CD4-positive, alpha-beta memory T cell (primary cell): ENCODE results near the gene PTPN3. TPM values are rescaled to one million over a fixed set of nuclear protein-coding genes. Genes with fewer than 3 reads are reported as not detected.

Source experiments
- CTCF ChIA-PET: fragments of 350-600 bp; sonication (Branson Sonifier 250); formaldehyde crosslinking; loops from one replicate; lab custom pipeline; 2021; ENCODE audit warnings: inconsistent platforms; ENCODE audit not compliant: partially characterized antibody; lab: Charles Lee
- POLR2A ChIA-PET: fragments of 350-600 bp; sonication (Branson Sonifier 250); formaldehyde crosslinking; loops from one replicate; lab custom pipeline; 2021; ENCODE audit not compliant: partially characterized antibody; lab: Charles Lee
- DNase-seq, 5 donors: peaks; one replicate each; pipeline versions ENCODE4 v3.0.0 to v3.0.0-alpha.2; 2020 to 2022; ENCODE audit warnings: mixed read lengths in 1 of 5
- H3K27ac ChIP-seq: one replicate; pipeline ENCODE4 v1.7.0; 2013; ENCODE audit warnings: low read depth, low read length
- H3K27me3 ChIP-seq: 2 replicates; pipeline ENCODE4 v1.7.0; 2013; ENCODE audit warnings: mild to moderate bottlenecking, low read length, moderate library complexity; ENCODE audit not compliant: insufficient read depth
- H3K36me3 ChIP-seq: 2 replicates; pipeline ENCODE4 v1.7.0; 2013; ENCODE audit warnings: mild to moderate bottlenecking, low read length, moderate library complexity; ENCODE audit not compliant: insufficient read depth
- H3K4me1 ChIP-seq: 2 replicates; pipeline ENCODE4 v1.7.0; 2013; ENCODE audit warnings: mild to moderate bottlenecking, low read length, moderate library complexity; ENCODE audit not compliant: insufficient read depth
- H3K4me3 ChIP-seq, 2 donors: one replicate each; pipeline ENCODE4 v1.7.0; 2013; ENCODE audit warnings: low read length in 2 of 2, mild to moderate bottlenecking in 1 of 2
- H3K9me3 ChIP-seq, 2 donors: one replicate each; pipeline ENCODE4 v1.7.0; 2013; ENCODE audit warnings: low read length in 2 of 2, control low read depth in 1 of 2; ENCODE audit not compliant: control insufficient read depth in 1 of 2
- H3K27ac Mint-ChIP-seq, 7 donors: one replicate each; pipeline ENCODE4 v1.8.0; 2020 to 2021; ENCODE audit warnings: mixed read lengths in 7 of 7, mild to moderate bottlenecking in 6 of 7, inconsistent platforms in 3 of 7, moderate library complexity in 3 of 7
- H3K27me3 Mint-ChIP-seq, 2 donors: one replicate each; pipeline ENCODE4 v1.8.0; 2020 to 2021; ENCODE audit warnings: mixed read lengths in 2 of 2
- H3K36me3 Mint-ChIP-seq, 2 donors: one replicate each; pipeline ENCODE4 v1.8.0; 2020 to 2021; ENCODE audit warnings: mixed read lengths in 2 of 2, inconsistent platforms in 1 of 2, mild to moderate bottlenecking in 1 of 2
- H3K4me1 Mint-ChIP-seq, 4 donors: one replicate each; pipeline ENCODE4 v1.8.0; 2020 to 2021; ENCODE audit warnings: mixed read lengths in 4 of 4, mild to moderate bottlenecking in 1 of 4
- H3K4me3 Mint-ChIP-seq, 8 donors: one replicate each; pipeline ENCODE4 v1.8.0; 2020 to 2021; ENCODE audit warnings: mixed read lengths in 8 of 8, mild to moderate bottlenecking in 7 of 8, moderate library complexity in 6 of 8, inconsistent platforms in 3 of 8
- H3K9me3 Mint-ChIP-seq, 8 donors: one replicate each; pipeline ENCODE4 v1.8.0; 2020 to 2021; ENCODE audit warnings: mixed read lengths in 8 of 8, mild to moderate bottlenecking in 5 of 8, inconsistent platforms in 3 of 8, moderate library complexity in 1 of 8
- intact Hi-C: fragments of 100-400 bp; cut with micrococcal nuclease; formaldehyde crosslinking; loops from one replicate; pipeline ENCODE4 v1.15.1; 2023
- polyA plus RNA-seq, 2 donors: library from polyadenylated mRNA; unstranded; fragments of 300-500 nt; fragmentation: Illumina TruSeq; gene quantifications; one replicate each; pipeline ENCODE4 v1.2.3, GENCODE V29; 2021
- total RNA-seq, 2 experiments: library from RNA; stranded (reverse); gene quantifications; one replicate each; pipeline ENCODE4 v1.2.3, GENCODE V29; 2021

PTPN3 gene
- total and polyA plus RNA-seq, 4 experiments from 2014 or later: not detected

DNA sequence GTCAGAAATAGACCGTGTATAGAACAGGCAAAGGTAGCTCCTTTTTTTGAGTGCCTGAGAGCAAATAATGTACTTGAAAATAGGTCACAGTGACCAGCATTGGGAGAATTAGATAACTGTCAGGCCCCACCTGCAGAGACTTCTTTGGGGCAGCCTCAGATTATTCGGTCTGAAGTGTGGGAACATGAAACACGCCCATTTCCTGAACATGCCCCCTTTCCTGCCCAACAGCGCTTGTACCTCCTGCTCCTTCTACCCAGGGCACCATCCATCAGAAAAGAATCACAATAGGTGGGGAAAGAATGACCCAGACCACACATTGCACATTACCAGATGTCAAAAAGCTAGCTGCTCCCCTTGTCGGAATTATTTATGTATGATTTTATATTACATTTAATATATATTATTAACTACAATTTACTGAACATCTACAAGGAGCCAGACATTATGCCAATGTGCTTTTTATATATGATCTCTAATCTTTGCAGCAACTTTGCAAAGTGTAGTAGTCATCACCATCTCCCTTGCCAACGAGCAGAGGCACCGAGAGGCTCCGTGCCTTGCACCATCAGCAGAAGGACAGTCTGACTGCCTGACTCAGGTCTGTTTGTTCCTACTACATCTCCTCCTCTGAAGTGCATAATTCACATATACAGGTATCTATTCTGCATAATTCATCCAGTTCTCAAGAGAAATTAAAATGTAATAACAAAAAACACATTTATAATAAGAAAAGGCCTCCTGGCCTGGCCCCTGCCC is 39.5 kb downstream of the PTPN3 start:
- ChIA-PET CTCF (interaction anchor here (0.7 to 1.5 kb wide), 3 partner anchors 10 to 11 kb away, joined by 4 to 6 read pairs (median 6); no protein-coding TSS in a partner anchor), POLR2A (no interaction called here)
- no peaks in the 10 kb centered on the region for H3K27me3 ChIP-seq
- Mint-ChIP-seq H3K4me1 (no peaks in the 10 kb centered on the region), H3K27ac (no peak overlapping the region), H3K27me3 (peaks cover 18 to 25% of the 10 kb centered on the region in 2 donors), H3K36me3 (no peaks in the 10 kb centered on the region), H3K9me3 (no peaks in the 10 kb centered on the region), H3K4me3 (no peak overlapping the region)
- no peak for DNase-seq
- intact Hi-C loops: no loop called here
- no peak overlapping the region for H3K27ac ChIP-seq
- H3K36me3 ChIP-seq: no peaks in the 10 kb centered on the region
- H3K4me3 ChIP-seq: no peak overlapping the region
- no peaks in the 10 kb centered on the region for H3K4me1 ChIP-seq
- no peaks in the 10 kb centered on the region for H3K9me3 ChIP-seq

DNA sequence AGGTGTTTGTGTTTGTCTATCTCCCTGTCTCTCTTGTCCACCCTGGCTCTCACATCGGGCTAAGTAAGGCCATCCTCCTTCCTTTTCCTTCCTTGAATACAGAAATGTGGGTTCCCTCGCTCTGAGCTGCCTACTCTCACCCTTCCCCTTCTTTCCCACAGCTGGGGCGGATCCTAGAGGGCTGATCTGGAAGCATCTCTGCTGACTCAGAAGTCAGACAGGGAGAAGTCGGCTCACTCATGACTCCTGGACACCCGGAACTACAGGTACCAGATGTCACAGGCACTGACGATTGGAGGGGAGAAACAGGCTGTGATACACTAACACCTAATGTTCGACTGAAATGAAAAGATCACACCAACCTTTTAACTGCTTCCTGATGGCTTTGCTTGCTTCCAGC is 41.3 kb downstream of the PTPN3 start:
- no peaks in the 10 kb centered on the region for H3K9me3 ChIP-seq
- H3K27me3 Mint-ChIP-seq: peaks cover 18 to 20% of the 10 kb centered on the region in 2 donors

DNA sequence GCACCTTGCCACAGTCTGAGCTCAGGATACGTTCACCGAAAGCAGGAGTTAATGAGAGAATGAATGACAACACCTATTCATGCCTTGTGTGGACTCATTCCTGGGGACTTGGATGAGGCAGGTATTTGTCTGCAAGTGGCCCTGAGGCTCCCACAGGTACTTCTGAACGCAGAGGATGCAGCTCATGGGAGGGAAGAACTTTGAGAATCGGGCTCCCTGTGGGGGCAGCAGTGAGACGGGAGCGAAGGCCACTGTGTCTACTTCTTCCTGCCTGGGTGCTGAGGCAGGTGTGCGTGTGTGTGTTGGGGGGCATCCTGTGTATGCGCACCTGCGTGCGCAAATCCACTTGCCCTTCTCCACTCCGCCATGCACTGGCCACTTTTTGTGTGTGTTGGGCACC is 42.2 kb downstream of the PTPN3 start:
- Histone ChIP-seq H3K9me3 (no peaks in the 10 kb centered on the region), H3K4me3 (no peak overlapping the region), H3K27ac (no peak overlapping the region), H3K4me1 (no peaks in the 10 kb centered on the region), H3K27me3 (no peaks in the 10 kb centered on the region), H3K36me3 (no peaks in the 10 kb centered on the region)
- Mint-ChIP-seq H3K4me3 (no peak overlapping the region), H3K27me3 (peaks cover 18 to 20% of the 10 kb centered on the region in 2 donors), H3K4me1 (no peaks in the 10 kb centered on the region), H3K27ac (no peak overlapping the region), H3K9me3 (no peaks in the 10 kb centered on the region), H3K36me3 (no peaks in the 10 kb centered on the region)
- intact Hi-C loops: no loop called here
- CTCF ChIA-PET: no interaction called here
- no peak for DNase-seq
- POLR2A ChIA-PET: no interaction called here

More for the DNA sequence above, 41.3 kb downstream of the PTPN3 start:
- no peak overlapping the region for H3K27ac ChIP-seq
- CTCF ChIA-PET: interaction anchor here (1.4 kb wide), 1 partner anchor 13 kb away, joined by 6 read pairs; no protein-coding TSS in a partner anchor
- no peaks in the 10 kb centered on the region for H3K27me3 ChIP-seq
- no peaks in the 10 kb centered on the region for H3K4me1 ChIP-seq
- no peaks in the 10 kb centered on the region for H3K9me3 Mint-ChIP-seq
- no peak overlapping the region for H3K27ac Mint-ChIP-seq
- H3K4me1 Mint-ChIP-seq: no peaks in the 10 kb centered on the region
- POLR2A ChIA-PET: no interaction called here
- no peak for DNase-seq
- H3K4me3 ChIP-seq: no peak overlapping the region
- intact Hi-C loops: no loop called here
- no peaks in the 10 kb centered on the region for H3K36me3 ChIP-seq
- no peaks in the 10 kb centered on the region for H3K36me3 Mint-ChIP-seq
- no peak overlapping the region for H3K4me3 Mint-ChIP-seq

DNA sequence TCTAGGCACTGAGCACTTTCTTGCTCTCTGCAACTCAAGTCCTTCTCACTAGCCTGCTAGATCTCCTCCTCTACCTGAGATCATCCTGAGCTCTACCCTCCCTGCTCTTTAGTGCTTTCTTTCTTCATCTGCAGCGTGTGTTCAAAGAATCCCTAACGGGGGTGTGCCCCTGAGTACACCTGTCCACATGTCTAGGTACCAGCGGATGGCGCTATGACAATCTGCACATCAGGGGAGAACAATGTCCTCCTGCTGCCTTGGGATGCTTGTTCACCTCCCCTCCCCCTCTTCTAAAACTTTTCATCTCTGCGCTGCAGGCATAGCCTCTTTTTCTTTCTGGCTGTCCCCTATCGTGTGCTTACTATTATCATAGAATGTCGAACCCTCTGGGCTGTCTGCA is 42.7 kb downstream of the PTPN3 start:
- Histone ChIP-seq H3K4me3 (no peak overlapping the region), H3K27ac (no peak overlapping the region), H3K4me1 (no peaks in the 10 kb centered on the region), H3K27me3 (no peaks in the 10 kb centered on the region), H3K36me3 (no peaks in the 10 kb centered on the region), H3K9me3 (no peaks in the 10 kb centered on the region)
- ChIA-PET CTCF (no interaction called here), POLR2A (no interaction called here)
- Mint-ChIP-seq H3K36me3 (no peaks in the 10 kb centered on the region), H3K4me1 (no peaks in the 10 kb centered on the region), H3K27ac (no peak overlapping the region), H3K9me3 (no peaks in the 10 kb centered on the region), H3K27me3 (peaks cover 17 to 18% of the 10 kb centered on the region in 2 donors), H3K4me3 (no peak overlapping the region)
- intact Hi-C loops: no loop called here
- DNase-seq: no peak

DNA sequence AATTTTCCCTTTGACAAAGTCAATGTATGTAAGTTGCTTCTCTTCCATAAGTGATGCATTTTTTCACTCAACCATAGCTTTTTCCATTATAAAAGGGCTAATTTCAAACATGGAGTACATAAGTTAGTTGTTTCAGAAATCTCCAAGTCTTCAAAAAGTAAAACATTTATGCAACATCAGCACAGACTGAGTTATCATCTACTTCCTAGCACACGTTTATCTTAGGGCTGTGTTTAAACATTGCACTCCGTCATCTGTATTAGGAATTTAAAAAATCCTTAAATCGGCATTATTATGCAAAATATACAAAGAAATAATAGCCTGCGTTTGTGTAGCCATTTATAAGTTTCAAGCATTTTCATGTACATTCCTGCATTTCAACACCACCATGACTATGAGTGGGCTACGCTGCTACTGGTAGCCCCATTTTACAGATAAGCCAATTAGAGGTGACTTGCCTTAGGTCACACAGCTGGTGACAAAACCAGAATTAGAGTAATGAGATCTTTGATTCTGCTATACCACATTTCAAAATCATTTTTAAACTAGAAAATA is 43.4 kb downstream of the PTPN3 start:
- H3K4me1 Mint-ChIP-seq: no peaks in the 10 kb centered on the region
- POLR2A ChIA-PET: no interaction called here
- CTCF ChIA-PET: no interaction called here

DNA sequence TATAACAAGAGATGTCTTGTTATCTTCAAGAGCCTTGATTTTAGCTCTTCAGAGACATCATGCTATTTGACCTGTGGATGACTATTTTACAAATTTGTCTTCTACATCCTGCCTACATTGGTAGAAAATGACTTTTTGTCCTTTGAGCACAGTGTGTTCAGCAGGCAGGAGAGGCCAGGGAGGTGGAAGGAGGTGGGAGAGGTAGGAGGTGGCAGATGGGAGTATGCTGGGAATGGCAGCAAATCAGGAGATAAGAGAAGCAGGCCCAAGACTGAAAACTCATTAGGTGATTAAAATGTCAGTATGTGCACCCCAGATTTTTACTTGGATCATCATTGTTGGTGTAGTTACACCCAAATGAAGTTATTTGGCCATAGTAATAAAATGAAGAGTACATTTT is 44.1 kb downstream of the PTPN3 start:
- POLR2A ChIA-PET: no interaction called here
- CTCF ChIA-PET: no interaction called here
- peaks cover 11 to 18% of the 10 kb centered on the region in 2 donors for H3K27me3 Mint-ChIP-seq
- no peaks in the 10 kb centered on the region for H3K9me3 ChIP-seq
- no peaks in the 10 kb centered on the region for H3K4me1 ChIP-seq
- H3K27ac Mint-ChIP-seq: no peak overlapping the region
- no peaks in the 10 kb centered on the region for H3K36me3 ChIP-seq
- H3K27me3 ChIP-seq: no peaks in the 10 kb centered on the region
- no peak overlapping the region for H3K4me3 ChIP-seq
- H3K4me1 Mint-ChIP-seq: no peaks in the 10 kb centered on the region
- intact Hi-C loops: no loop called here
- no peak overlapping the region for H3K27ac ChIP-seq
- no peak overlapping the region for H3K4me3 Mint-ChIP-seq
- H3K36me3 Mint-ChIP-seq: no peaks in the 10 kb centered on the region
- no peaks in the 10 kb centered on the region for H3K9me3 Mint-ChIP-seq
- DNase-seq: no peak

More for the DNA sequence above, 43.4 kb downstream of the PTPN3 start:
- Mint-ChIP-seq H3K27ac (no peak overlapping the region), H3K9me3 (no peaks in the 10 kb centered on the region), H3K36me3 (no peaks in the 10 kb centered on the region), H3K27me3 (peaks cover 12 to 18% of the 10 kb centered on the region in 2 donors), H3K4me3 (no peak overlapping the region)
- intact Hi-C loops: no loop called here
- DNase-seq: no peak
- Histone ChIP-seq H3K4me3 (no peak overlapping the region), H3K9me3 (no peaks in the 10 kb centered on the region), H3K4me1 (no peaks in the 10 kb centered on the region), H3K27me3 (no peaks in the 10 kb centered on the region), H3K27ac (no peak overlapping the region), H3K36me3 (no peaks in the 10 kb centered on the region)

DNA sequence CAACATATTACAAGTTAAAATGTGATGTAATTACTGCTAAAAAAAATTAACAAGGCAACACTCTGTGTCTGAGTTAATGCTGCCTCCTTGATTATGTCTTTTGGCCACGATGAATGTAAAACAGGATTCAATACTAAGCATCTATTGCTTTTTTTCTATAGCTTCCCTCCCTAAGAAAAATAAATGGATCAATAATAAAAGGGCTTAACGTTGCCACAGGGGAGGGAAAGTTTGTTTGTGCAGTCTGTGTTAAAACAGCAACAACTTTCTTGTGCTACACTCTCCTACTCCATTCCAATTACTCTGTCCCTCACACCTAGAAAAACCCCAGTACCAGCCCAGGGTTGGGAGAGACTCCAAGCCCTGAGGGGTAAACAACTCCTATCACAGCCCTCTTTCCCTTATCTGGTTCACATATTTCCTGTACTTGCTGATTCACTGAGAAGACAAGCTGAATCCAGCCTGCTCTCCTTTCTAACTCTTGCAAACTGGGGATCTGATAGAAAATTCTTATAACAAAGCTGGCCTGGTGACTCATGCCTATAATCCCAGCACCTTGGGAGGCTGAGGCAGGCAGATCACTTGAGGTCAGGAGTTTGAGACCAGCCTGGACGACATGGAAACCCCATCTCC is 44.8 kb downstream of the PTPN3 start:
- Histone ChIP-seq H3K4me3 (no peak overlapping the region), H3K9me3 (no peaks in the 10 kb centered on the region), H3K27ac (no peak overlapping the region), H3K36me3 (no peaks in the 10 kb centered on the region), H3K4me1 (no peaks in the 10 kb centered on the region), H3K27me3 (no peaks in the 10 kb centered on the region)
- H3K4me3 Mint-ChIP-seq: no peak overlapping the region
- H3K27me3 Mint-ChIP-seq: peaks cover 11 to 18% of the 10 kb centered on the region in 2 donors
- no peaks in the 10 kb centered on the region for H3K36me3 Mint-ChIP-seq
- no peak overlapping the region for H3K27ac Mint-ChIP-seq
- ChIA-PET POLR2A (no interaction called here), CTCF (no interaction called here)
- H3K4me1 Mint-ChIP-seq: no peaks in the 10 kb centered on the region
- intact Hi-C loops: no loop called here
- no peak for DNase-seq
- H3K9me3 Mint-ChIP-seq: no peaks in the 10 kb centered on the region
